ENCODE results near the gene ASCL2.
"Not testable (repeated sequence)": the region's sequence is repeated elsewhere in the genome, so short reads cannot be mapped to it uniquely, and the experiment has no call there.

The ASCL2 gene

GRCh38 chr11:2250485-2250884, 19.9 kb downstream of the ASCL2 start:
- no peaks in the 10 kb centered on the region for H3K36me3 Mint-ChIP-seq
- no peak overlapping the region for H3K27ac Mint-ChIP-seq
- H3K4me1 Mint-ChIP-seq (ENCODE audit: low read depth), result no peaks in the 10 kb centered on the region
- no peak overlapping the region for H3K4me3 Mint-ChIP-seq
- H3K27me3 Mint-ChIP-seq, result no peaks in the 10 kb centered on the region
- peaks cover 3% of the 10 kb centered on the region for H3K9me3 Mint-ChIP-seq (ENCODE audit: low read depth)

DNA sequence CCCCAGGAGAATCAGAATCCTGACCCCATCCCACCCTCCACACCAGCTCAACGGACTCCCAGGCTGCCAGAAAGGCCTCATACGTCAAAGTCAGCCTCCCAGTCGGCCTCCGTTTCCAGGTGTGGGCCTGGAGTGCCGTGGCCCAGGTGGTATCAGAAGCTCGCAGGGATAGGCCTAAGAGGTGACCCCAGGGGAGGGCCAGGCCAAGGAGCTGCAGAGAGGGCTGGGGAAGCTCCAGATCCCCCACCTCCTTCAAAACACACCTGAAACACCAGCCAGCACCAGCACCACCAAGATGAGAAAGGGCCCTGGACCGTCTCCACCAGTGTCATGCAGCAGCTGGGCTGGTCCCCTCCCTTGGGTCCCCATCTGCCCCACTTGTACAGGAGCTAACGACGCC, 20.3 kb downstream of the ASCL2 start:
- Mint-ChIP-seq H3K4me1 (ENCODE audit: low read depth) (no peaks in the 10 kb centered on the region), H3K9me3 (ENCODE audit: low read depth) (peaks cover 3% of the 10 kb centered on the region), H3K27ac (no peak overlapping the region), H3K36me3 (no peaks in the 10 kb centered on the region), H3K4me3 (no peak overlapping the region), H3K27me3 (no peaks in the 10 kb centered on the region)

GRCh38 chr11:2249189-2249916, 21.0 kb downstream of the ASCL2 start:
- H3K36me3 Mint-ChIP-seq, result no peaks in the 10 kb centered on the region
- H3K4me1 Mint-ChIP-seq (ENCODE audit: low read depth), result no peaks in the 10 kb centered on the region
- no peak overlapping the region for H3K4me3 Mint-ChIP-seq
- H3K27me3 Mint-ChIP-seq, result no peaks in the 10 kb centered on the region
- no peak overlapping the region for H3K27ac Mint-ChIP-seq
- H3K9me3 Mint-ChIP-seq (ENCODE audit: low read depth), result peaks cover 3% of the 10 kb centered on the region

- Mint-ChIP-seq H3K27ac (no peak overlapping the region), H3K36me3 (no peaks in the 10 kb centered on the region), H3K27me3 (no peaks in the 10 kb centered on the region), H3K4me3 (no peak overlapping the region), H3K9me3 (ENCODE audit: low read depth) (no peaks in the 10 kb centered on the region), H3K4me1 (ENCODE audit: low read depth) (no peaks in the 10 kb centered on the region)
Measured at GRCh38 chr11:2248762-2249161, 21.6 kb downstream of the ASCL2 start.

GRCh38 chr11:2248242-2248641, 22.1 kb downstream of the ASCL2 start:
- no peaks in the 10 kb centered on the region for H3K36me3 Mint-ChIP-seq
- H3K4me3 Mint-ChIP-seq, result no peak overlapping the region
- no peaks in the 10 kb centered on the region for H3K4me1 Mint-ChIP-seq (ENCODE audit: low read depth)
- no peaks in the 10 kb centered on the region for H3K27me3 Mint-ChIP-seq
- no peaks in the 10 kb centered on the region for H3K9me3 Mint-ChIP-seq (ENCODE audit: low read depth)
- H3K27ac Mint-ChIP-seq, result no peak overlapping the region

DNA sequence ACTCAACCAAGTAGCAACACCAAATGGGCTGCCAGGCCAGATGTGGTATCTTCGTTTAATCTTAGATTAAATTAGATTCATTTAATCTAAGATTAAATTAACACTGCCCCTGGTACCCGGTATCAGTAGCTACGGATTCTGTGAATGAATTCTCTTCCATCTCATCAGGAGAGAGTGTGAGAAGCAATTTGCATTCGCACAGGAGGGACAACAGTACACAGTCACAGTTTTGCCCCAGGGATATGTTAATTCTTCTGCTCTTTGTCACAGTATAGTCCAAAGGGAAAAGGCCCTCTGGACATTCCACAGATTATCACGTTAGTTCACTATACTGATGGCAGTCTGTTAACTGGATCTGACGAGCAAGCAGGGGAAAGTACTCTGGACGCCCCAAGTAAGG, 22.9 kb downstream of the ASCL2 start:
- H3K4me1 Mint-ChIP-seq (ENCODE audit: low read depth), result no peaks in the 10 kb centered on the region
- peaks cover 2% of the 10 kb centered on the region for H3K27me3 Mint-ChIP-seq
- peaks cover 6% of the 10 kb centered on the region for H3K9me3 Mint-ChIP-seq (ENCODE audit: low read depth)
- H3K27ac Mint-ChIP-seq, result no peak overlapping the region
- H3K4me3 Mint-ChIP-seq, result no peak overlapping the region
- H3K36me3 Mint-ChIP-seq, result peaks cover 3% of the 10 kb centered on the region

GRCh38 chr11:2240834-2241233, 29.6 kb downstream of the ASCL2 start:
- Mint-ChIP-seq H3K4me3 (no peak overlapping the region), H3K27ac (no peak overlapping the region), H3K36me3 (peaks cover 3% of the 10 kb centered on the region), H3K4me1 (ENCODE audit: low read depth) (no peaks in the 10 kb centered on the region), H3K9me3 (ENCODE audit: low read depth) (peaks cover 7% of the 10 kb centered on the region), H3K27me3 (peaks cover 5% of the 10 kb centered on the region)

GRCh38 chr11:2237457-2238238, 32.7 kb downstream of the ASCL2 start:
- Mint-ChIP-seq H3K4me1 (ENCODE audit: low read depth) (no peaks in the 10 kb centered on the region), H3K9me3 (ENCODE audit: low read depth) (peaks cover 3% of the 10 kb centered on the region), H3K36me3 (peaks cover under 1% of the 10 kb centered on the region), H3K4me3 (no peak overlapping the region), H3K27me3 (peaks cover 3% of the 10 kb centered on the region), H3K27ac (no peak overlapping the region)

- H3K27me3 Mint-ChIP-seq; H3K4me1 Mint-ChIP-seq (ENCODE audit: low read depth); H3K27ac Mint-ChIP-seq; H3K9me3 Mint-ChIP-seq (ENCODE audit: low read depth); H3K36me3 Mint-ChIP-seq; H3K4me3 Mint-ChIP-seq: not testable (repeated sequence)
Measured at GRCh38 chr11:2236381-2237134, 33.8 kb downstream of the ASCL2 start.

DNA sequence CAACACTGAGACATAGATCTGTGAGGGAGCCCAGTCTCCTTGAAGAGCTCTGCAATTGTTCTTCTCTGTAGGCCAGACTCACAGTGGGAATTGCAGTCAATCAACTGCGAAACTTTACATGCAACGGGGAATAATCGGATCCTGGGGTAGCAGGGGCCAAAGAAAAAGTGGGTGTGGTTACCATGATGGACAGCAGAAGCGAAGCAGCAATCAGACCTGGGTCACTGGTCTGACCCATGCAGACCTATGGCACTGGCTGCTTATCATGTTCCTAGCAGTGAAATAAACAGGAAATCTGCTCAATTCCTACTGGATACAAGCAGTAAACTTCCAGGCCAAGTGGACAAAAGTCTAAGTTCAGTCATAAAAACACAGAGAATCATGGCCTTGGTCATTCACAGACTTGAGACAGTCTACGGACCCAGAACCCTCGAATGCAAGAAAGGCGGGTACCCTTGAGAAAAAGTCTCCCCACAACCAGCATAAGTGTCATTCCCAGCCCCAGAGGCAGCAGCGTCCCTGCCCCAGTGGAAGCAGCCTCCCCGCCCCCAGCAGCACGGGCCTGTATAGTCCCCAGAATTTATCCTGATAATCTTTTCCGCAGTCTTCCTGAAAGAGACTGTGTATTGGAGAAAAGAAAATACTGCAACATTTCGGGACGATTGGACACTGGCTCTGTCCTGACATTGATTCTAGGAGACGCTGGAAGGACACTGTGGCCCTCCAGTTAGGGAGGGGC, 34.6 kb downstream of the ASCL2 start:
- H3K9me3 Mint-ChIP-seq (ENCODE audit: low read depth), result peaks cover 1% of the 10 kb centered on the region
- H3K4me3 Mint-ChIP-seq, result no peak overlapping the region
- H3K27me3 Mint-ChIP-seq, result peaks cover 3% of the 10 kb centered on the region
- H3K36me3 Mint-ChIP-seq, result no peaks in the 10 kb centered on the region
- no peaks in the 10 kb centered on the region for H3K4me1 Mint-ChIP-seq (ENCODE audit: low read depth)
- H3K27ac Mint-ChIP-seq, result no peak overlapping the region

DNA sequence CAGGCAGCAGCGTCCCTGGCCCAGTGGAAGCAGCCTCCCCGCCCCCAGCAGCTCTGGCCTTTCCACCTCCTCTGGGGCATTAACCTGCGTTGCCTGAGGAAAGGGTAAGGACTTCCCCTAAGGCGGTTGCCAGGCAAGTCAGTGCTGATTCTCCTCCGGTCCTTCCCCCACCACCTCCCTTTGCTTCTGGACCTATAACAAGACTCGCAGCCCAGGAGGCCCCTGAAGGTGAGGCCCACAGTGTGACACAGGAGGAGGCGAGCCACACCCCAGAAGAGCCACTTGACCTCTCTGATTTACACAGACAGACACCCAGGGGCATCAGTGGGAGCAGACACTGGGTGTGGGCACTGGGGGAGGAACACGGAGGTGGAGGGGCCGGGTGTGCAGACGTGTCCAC, 35.4 kb downstream of the ASCL2 start:
- peaks cover 3% of the 10 kb centered on the region for H3K27me3 Mint-ChIP-seq
- H3K4me3 Mint-ChIP-seq, result no peak overlapping the region
- H3K4me1 Mint-ChIP-seq (ENCODE audit: low read depth), result no peaks in the 10 kb centered on the region
- H3K27ac Mint-ChIP-seq, result no peak overlapping the region
- H3K9me3 Mint-ChIP-seq (ENCODE audit: low read depth), result peaks cover 9% of the 10 kb centered on the region
- no peaks in the 10 kb centered on the region for H3K36me3 Mint-ChIP-seq

- H3K36me3 Mint-ChIP-seq, result peaks cover 3% of the 10 kb centered on the region
- H3K4me1 Mint-ChIP-seq (ENCODE audit: low read depth), result no peaks in the 10 kb centered on the region
- no peak overlapping the region for H3K27ac Mint-ChIP-seq
- peaks cover 15% of the 10 kb centered on the region for H3K9me3 Mint-ChIP-seq (ENCODE audit: low read depth)
- no peak overlapping the region for H3K4me3 Mint-ChIP-seq
- peaks cover 3% of the 10 kb centered on the region for H3K27me3 Mint-ChIP-seq
Measured at GRCh38 chr11:2233693-2234455, 36.5 kb downstream of the ASCL2 start.

DNA sequence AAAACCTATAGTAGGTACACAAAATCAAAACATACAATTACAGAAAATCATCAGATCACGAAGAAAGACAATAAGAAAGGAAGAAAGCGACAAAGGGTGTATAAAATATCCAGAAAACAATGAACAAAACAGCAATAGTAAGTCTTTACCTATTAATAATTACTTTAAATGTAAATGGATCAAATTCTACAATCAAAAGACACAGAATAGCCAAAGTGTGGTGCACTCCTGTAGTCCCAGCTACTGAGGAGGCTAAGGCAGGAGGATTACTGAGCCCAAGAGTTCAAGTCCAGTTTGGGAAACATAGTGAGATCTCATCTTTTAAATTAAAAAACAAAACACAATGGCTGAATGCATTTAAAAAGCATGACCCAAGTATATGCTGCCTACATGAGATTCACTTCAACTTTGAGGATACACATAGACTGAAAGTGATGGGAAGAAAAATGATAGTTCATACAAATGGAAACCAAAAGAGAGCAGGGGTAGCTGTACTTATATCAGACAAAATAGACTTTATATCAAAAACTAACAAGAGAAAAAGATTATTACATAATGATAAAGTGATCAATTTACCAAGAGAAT, 40.6 kb downstream of the ASCL2 start:
- Mint-ChIP-seq H3K9me3 (ENCODE audit: low read depth) (peaks cover 15% of the 10 kb centered on the region), H3K36me3 (peaks cover 5% of the 10 kb centered on the region), H3K4me3 (no peak overlapping the region), H3K27me3 (peaks cover 1% of the 10 kb centered on the region), H3K27ac (no peak overlapping the region), H3K4me1 (ENCODE audit: low read depth) (no peaks in the 10 kb centered on the region)

GRCh38 chr11:2224254-2224653, 46.1 kb downstream of the ASCL2 start:
- H3K36me3 Mint-ChIP-seq, result peaks cover 13% of the 10 kb centered on the region
- H3K27ac Mint-ChIP-seq, result no peak overlapping the region
- H3K4me3 Mint-ChIP-seq, result no peak overlapping the region

More at GRCh38 chr11:2224254-2224653, 46.1 kb downstream of the ASCL2 start:
- no peaks in the 10 kb centered on the region for H3K4me1 Mint-ChIP-seq (ENCODE audit: low read depth)
- peaks cover 6% of the 10 kb centered on the region for H3K27me3 Mint-ChIP-seq
- H3K9me3 Mint-ChIP-seq (ENCODE audit: low read depth), result peaks cover 12% of the 10 kb centered on the region
